Thyroid gland (tissue), 4 donors: ENCODE results near the gene TC2N.

ENCODE experiments used
- CTCF ChIP-seq, 6 experiments: fragments of 200-600 bp in 3 of 6; fragments of 450-650 bp in 3 of 6; sonication (generic) in 3 of 6; IDR thresholded peaks; one replicate each; pipeline ENCODE4 v1.5.1; 2016 to 2019; ENCODE audit warnings: antibody characterized with exemption in 6 of 6, mild to moderate bottlenecking in 2 of 6, inconsistent platforms in 1 of 6, moderate library complexity in 1 of 6
- POLR2A ChIP-seq, 2 donors: fragments of 450-650 bp; IDR thresholded peaks; one replicate each; pipeline ENCODE4 v1.6.1; 2017; ENCODE audit warnings: antibody characterized with exemption in 2 of 2, mild to moderate bottlenecking in 2 of 2, moderate library complexity in 1 of 2

GRCh38 chr14:91737619-91738018 is 129.7 kb downstream of the TC2N start:
- TF ChIP-seq CTCF (IDR thresholded peaks at IDR 0.05) (no peak), POLR2A (IDR thresholded peaks at IDR 0.05) (no peak)
